ENCODE measurements around the gene CCDC12. TPM values are rescaled to one million over a fixed set of nuclear protein-coding genes. Genes with fewer than 3 reads are reported as not detected.

Gene CCDC12
- total and polyA plus RNA-seq, 9 of the 15 experiments (the other 6 are each of a cell fraction or from before 2014, with no cell fraction given) = 8.9 to 201 (median 86.9) TPM

DNA sequence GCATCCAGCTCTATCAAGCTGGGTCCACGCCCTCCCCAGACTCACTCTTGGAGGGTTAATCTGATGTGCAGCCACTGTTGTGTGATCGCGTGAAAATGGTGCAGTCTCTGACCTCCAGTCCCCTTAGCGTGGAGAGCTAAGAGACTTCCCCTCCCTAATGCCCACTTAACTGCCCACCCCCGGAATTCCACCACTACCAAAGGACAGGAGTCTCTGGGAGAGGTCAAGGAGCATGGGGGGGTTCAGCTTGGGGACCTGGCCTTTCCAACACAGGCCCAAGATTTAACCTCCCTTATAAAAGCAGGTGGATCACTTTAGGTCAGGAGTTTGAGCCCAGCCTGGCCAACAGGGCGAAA lies 48.8 kb downstream of the CCDC12 start:
- intact Hi-C loops (cut with micrococcal nuclease) (no loop called here), in situ Hi-C loops (cut with MboI) (no loop called here)
- no peak for TF ChIP-seq CSDE1 (IDR thresholded peaks at IDR 0.05)
- no peak for TF ChIP-seq SMAD3 (CRISPR knock-in tag; conservative IDR thresholded peaks at IDR 0.05)
- no peak for TF ChIP-seq ZNF217 (CRISPR knock-in tag; IDR thresholded peaks at IDR 0.05)
- TF ChIP-seq COPS2 (conservative IDR thresholded peaks at IDR 0.05) = no peak
- no peak for TF ChIP-seq KAT7 (CRISPR knock-in tag; IDR thresholded peaks at IDR 0.05; ENCODE audit: borderline replicate concordance)
- TF ChIP-seq HIVEP1 (CRISPR knock-in tag; IDR thresholded peaks at IDR 0.05) = no peak
- no peak for TF ChIP-seq MTF1 (CRISPR knock-in tag; IDR thresholded peaks at IDR 0.05; ENCODE audit: borderline replicate concordance)
- TF ChIP-seq ZNF311 (CRISPR knock-in tag; IDR thresholded peaks at IDR 0.05) = no peak
- TF ChIP-seq TAF15 (IDR thresholded peaks at IDR 0.05; ENCODE audit: low read depth, low read length) = no peak
- no peak for TF ChIP-seq CCAR2 (IDR thresholded peaks at IDR 0.05; ENCODE audit: low read depth, low read length)
- TF ChIP-seq BRF1 (IDR thresholded peaks at IDR 0.05; ENCODE audit: borderline replicate concordance, extremely low read depth, insufficient read length) = no peak
- TF ChIP-seq NR2C2 (CRISPR knock-in tag; IDR thresholded peaks at IDR 0.05) = no peak
- no peak for TF ChIP-seq NR2C2 (tag; IDR thresholded peaks at IDR 0.05)
- TF ChIP-seq, protein P1, sequence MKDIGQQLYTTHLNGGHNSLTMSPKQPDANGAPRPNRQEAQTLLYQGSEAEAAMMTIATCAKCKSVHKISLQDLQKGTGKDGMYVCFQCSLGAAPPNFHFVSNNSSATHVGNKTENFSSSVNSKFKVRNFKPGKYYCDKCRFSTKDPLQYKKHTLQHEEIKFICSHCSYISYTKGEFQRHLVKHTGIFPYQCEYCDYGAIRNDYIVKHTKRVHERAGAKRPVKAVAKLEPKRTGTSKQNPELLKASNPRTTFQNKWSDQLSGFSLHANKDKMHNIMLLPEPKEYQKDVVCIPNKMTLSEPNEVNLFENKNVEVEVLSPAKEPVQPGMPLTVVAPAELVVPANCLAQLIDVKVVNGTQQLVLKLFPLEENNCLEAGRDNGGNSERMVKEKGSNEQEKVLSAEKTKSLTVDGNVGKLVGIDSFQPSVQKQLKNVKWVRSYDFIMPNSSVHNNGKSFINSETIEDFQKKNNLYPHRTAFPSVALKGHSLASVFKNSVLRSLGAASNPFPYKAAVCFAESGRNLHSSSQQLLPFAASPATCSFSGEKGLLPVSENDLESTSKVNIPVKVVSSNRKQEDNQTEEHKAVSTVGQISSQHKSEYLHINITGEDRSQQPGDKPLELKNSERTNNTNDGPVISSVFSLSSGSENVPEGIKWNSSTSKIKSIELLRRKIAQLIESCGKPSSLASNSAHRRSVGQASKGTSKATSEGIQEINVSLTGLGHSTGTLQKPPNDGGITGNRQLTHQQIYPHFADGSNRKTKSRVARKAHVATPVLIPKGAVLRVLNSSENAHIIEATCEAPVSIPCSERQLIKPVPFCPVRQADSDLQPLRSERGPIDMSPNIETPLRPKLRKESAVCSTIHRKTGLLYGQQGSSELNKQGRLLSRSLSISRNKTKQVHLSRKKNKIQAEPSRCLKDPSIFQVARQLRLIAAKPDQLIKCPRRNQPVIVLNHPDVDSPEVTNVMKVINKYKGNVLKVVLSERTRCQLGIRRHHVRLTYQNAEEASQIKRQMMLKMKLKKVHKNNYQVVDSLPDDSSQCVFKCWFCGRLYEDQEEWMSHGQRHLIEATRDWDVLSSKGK (CRISPR knock-in tag; IDR thresholded peaks at IDR 0.05) = no peak
- TF ChIP-seq, protein P2, sequence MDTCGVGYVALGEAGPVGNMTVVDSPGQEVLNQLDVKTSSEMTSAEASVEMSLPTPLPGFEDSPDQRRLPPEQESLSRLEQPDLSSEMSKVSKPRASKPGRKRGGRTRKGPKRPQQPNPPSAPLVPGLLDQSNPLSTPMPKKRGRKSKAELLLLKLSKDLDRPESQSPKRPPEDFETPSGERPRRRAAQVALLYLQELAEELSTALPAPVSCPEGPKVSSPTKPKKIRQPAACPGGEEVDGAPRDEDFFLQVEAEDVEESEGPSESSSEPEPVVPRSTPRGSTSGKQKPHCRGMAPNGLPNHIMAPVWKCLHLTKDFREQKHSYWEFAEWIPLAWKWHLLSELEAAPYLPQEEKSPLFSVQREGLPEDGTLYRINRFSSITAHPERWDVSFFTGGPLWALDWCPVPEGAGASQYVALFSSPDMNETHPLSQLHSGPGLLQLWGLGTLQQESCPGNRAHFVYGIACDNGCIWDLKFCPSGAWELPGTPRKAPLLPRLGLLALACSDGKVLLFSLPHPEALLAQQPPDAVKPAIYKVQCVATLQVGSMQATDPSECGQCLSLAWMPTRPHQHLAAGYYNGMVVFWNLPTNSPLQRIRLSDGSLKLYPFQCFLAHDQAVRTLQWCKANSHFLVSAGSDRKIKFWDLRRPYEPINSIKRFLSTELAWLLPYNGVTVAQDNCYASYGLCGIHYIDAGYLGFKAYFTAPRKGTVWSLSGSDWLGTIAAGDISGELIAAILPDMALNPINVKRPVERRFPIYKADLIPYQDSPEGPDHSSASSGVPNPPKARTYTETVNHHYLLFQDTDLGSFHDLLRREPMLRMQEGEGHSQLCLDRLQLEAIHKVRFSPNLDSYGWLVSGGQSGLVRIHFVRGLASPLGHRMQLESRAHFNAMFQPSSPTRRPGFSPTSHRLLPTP (IDR thresholded peaks at IDR 0.05; ENCODE audit: borderline replicate concordance, extremely low read depth, insufficient read length) = no peak
- no peak for TF ChIP-seq YBX1 (IDR thresholded peaks at IDR 0.05)
- Histone ChIP-seq H3K4me3 (no peak overlapping the region), H3K36me3 (ENCODE audit: control insufficient read depth, insufficient read depth, low read length) (peaks cover 86% of the 10 kb centered on the region), H4K20me1 (replicated peaks; ENCODE audit: control insufficient read depth, insufficient read depth, low read length) (peaks cover 11% of the 10 kb centered on the region; the same call in 1 of the 2 replicates), H2AFZ (ENCODE audit: low read depth, low read length) (no peak overlapping the region), H3K27ac (ENCODE audit: extremely low read depth, low read depth, low read length) (no peak overlapping the region), H3K9ac (ENCODE audit: insufficient read depth in 1 of 2, low read depth in 2 of 2, low read length in 2 of 2) (no peak overlapping the region), H3K27me3 (ENCODE audit: control insufficient read depth in 2 of 2, insufficient read depth in 2 of 2, low read length in 2 of 2) (no peaks in the 10 kb centered on the region), H3K4me2 (ENCODE audit: insufficient read depth, low read length) (no peak overlapping the region), H3K79me2 (ENCODE audit: control insufficient read depth, insufficient read depth, low read length) (peaks cover 55% of the 10 kb centered on the region), H3K9me1 (ENCODE audit: control insufficient read depth, insufficient read depth, low read length) (no peaks in the 10 kb centered on the region), H3K4me1 (replicated peaks in 1 of 2; ENCODE audit: control insufficient read depth in 2 of 2, insufficient read depth in 2 of 2, low read length in 2 of 2) (peaks cover 9 to 10% of the 10 kb centered on the region in 2 experiments), H3K9me3 (replicated peaks; ENCODE audit: control insufficient read depth, insufficient read depth, low read depth, low read length) (no peaks in the 10 kb centered on the region)
- DNase-seq (ENCODE audit: extremely low read depth in 1 of 4, low spot score in 3 of 4) (no peak), ATAC-seq (no peak), FAIRE-seq (no peak)
- ChIA-PET CTCF (ENCODE audit: low intra/inter-chr PET ratio) (no interaction called here), POLR2A (interaction anchor here (0.7 kb wide), 1 partner anchor 66 kb away, joined by 3 read pairs; no protein-coding TSS in a partner anchor)
- WGBS (ENCODE audit: insufficient coverage, low coverage, missing lambda C conversion rate) = 94% methylated on average over 6 of the region's 6 CpGs
- no TSS peak for BruUV-seq (replicated peaks)
